Measurements from ENCODE around the gene PTGES2. TPM values are rescaled to one million over a fixed set of nuclear protein-coding genes. Genes with fewer than 3 reads are reported as not detected.

The PTGES2 gene
- total RNA-seq, 1 donor from 2014 or later: 62.5 TPM

DNA sequence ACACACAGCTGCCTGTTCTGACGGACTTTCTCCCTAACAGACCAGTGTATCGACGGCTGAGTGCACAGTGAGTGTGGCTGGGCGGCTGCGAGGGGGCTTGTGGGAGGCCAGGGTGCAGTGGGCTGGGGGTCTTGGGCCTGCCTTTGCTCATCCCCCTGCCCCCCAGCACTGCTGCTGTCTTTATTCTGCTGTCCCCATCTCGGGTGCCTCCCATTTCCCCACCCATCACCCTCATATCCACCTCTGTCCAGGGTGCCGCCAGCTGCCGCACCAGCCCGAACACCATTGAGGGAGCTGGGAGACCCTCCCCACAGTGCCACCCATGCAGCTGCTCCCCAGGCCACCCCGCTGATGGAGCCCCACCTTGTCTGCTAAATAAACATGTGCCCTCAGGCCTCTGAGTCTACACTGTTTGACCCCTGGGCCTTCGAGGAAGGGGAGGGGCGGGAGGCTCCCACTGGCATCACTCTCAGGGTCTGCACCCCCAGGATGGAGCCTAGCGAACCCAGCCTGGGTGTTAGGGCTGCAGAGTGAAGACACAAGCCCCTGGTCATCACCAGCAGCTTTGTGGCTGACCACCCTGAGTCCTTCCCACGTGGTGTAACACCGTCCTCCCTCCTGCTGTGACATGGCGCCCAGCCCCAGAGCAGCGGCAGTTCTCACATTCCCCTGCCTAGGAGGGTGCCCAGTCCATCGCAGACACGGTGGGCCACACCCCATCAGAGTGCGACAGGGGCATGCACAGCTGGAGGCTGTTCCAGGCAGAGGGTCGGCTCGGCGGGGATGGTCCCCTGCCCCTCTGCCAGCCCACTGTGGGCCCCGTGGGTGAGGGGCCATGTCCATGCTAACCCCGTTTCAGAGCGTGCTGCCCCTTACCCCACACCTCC lies 25.8 kb upstream of the PTGES2 start:
- DNase-seq (ENCODE audit: low read depth in 2 of 2): no peak

DNA sequence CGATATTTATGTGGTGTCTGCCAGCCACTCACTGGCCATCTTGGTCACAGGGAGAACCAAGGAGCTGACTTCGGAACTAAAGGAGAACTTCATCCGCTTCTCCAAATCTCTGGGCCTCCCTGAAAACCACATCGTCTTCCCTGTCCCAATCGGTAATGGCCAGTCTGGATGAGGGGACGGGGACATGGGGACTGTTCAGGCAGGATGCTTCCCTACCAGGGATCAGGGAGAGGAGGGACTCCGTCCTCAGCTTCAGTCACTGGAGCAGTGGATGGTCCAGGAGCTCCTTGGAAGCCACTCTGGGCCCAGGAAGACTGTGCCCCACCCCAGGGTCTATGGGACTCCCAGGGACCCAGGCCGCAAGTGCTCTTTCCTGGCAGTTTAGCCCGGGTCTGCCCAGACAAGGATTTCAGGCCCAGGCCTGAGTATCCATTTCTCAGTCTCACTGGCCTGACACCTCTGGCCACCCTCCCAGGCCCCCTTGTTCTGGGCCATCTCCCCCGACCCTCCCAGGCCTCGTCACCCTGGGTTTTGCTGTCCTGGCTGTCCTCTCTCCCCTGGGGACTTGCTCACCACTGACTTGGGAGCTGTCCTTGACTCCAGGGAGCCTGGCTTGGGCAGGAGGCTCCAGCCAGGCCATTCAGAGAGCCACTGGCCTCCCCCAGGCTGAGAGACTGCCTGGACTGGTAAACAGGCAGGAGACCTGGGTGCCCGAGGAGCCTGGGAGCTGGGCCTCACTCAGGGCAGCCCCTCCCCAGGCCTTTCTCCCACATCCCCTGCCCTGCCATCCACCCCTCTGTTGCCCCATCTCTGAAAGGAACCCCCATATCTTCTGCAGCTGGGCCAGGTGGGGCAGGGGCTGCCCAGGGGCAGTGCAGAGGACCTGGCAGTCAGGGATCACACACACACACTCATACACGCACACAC lies 24.9 kb upstream of the PTGES2 start:
- DNase-seq (ENCODE audit: low read depth in 2 of 2): no peak

DNA sequence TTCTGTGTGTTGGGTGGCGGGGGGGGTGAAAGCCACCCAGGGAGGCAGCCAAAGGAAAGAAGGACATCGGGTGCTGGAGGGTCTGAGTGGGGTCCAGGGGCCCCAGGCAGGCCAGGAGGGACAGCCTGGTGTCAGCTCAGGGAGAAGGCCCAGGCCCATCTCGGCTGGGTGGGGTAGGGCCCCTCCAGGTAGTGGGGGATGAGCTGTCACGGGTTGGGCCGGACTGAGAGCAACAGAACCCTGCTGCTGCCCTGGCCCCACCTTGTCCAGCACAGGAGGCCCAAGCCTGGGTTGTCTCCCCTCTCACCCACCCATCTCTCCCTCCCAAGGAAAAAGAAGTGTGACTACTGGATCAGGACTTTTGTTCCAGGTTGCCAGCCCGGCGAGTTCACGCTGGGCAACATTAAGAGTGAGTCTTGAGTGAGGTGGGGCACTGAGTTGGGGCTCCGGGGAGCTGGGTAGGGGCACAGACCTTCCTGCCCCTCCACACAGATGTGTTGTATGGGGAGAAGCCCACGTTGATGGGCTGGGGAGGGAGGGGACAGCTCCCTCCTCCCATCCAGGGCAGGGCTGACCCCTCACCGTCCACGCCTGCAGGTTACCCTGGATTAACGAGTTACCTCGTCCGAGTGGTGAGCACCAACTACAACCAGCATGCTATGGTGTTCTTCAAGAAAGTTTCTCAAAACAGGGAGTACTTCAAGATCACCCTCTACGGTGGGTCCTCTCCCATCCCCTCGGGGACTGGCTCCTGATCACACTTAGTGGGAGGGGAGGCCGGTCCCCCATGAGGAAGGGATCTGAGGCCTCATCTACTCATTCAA lies 24.0 kb upstream of the PTGES2 start:
- no peak for DNase-seq (ENCODE audit: low read depth in 2 of 2)

DNA sequence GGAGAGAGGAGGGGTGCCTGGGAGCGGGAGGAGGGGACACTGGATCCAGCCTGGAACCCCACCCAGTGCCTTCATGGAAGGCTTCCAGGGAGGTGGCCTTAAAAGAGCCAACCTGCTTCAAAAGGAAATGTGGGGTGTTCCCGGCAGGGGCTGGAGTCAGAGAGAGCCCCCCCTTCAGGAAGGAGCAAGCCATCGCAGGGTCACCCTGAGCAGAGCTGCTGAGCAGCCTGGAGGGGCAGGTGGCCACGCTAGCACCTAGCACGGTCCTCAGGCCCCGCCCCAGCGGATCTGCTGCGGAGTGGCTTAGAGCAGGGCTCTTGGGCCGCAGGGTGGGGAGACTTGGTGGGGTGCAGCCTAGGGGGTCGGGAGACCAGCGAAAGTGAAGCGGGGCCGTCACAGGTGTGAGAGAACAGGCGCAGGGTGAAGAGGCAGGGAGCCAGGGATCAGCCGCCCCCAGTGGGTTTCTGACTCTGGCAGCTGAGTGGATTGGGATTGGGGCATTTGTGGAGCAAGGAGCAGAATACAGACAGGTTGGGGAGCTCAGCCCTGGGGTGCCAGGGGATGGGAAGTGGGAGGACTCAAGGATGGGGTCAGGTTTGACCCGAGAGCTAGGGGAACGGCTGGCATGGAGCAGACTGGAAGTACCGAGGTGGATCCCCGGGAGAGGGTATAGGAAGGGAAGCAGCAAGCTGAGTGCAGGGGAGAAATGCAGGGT lies 23.2 kb upstream of the PTGES2 start:
- no peak for DNase-seq (ENCODE audit: low read depth in 2 of 2)

DNA sequence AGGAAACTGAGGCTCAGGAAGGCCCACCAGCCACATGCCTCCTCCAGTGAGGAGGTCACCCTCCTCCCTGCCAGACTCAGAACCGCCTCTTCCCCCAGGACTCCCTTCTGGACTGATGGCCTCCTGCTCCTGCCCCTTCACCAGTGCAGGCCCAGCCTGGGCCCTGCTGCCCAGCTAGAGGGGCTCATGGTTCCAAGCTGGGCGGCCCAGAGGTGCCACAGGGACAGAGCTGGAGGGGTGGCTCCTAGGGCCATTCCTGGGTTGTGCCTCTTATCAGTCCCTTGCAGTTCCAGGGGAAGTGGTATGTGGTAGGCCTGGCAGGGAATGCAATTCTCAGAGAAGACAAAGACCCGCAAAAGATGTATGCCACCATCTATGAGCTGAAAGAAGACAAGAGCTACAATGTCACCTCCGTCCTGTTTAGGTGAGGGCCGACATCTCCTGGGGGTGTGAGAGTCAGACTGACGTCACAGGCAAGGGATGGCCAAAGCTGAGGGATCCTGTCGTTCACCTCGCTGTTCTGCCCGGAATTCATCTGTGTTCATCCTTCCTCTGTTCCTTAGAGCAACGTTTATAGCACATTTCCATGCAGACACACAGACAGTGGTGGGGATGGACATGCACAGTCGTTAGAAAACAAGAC lies 22.5 kb upstream of the PTGES2 start:
- no peak for DNase-seq (ENCODE audit: low read depth in 2 of 2)

DNA sequence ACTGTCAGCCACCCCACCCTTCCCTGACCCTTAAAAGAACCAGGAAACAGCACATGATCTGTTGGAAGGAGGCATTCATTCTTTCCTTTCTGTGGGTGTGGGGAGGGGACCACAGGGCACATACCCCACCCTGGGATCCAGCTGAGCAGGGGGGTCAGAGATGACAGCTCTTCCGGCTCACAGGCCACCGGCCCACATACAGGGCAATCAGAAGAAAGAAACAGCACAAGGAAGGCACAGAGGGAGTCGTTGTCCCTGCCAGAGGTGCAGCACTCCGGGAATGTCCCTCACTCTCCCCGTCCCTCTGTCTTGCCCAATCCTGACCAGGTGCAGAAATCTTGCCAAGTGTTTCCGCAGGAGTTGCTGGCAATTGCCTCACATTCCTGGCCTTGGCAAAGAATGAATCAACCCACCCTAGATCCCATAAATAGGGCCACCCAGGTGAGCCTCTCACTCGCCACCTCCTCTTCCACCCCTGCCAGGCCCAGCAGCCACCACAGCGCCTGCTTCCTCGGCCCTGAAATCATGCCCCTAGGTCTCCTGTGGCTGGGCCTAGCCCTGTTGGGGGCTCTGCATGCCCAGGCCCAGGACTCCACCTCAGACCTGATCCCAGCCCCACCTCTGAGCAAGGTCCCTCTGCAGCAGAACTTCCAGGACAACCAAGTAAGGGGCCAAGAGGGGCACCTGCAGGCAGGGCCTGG lies 21.6 kb upstream of the PTGES2 start, which contains the start of gene LCN2:
TSS of gene LCN2 (plus strand) at position 453 of the 701 bp plus-strand sequence. CDS start at position 526, 73 bp downstream.
- DNase-seq (ENCODE audit: low read depth in 2 of 2): no peak

DNA sequence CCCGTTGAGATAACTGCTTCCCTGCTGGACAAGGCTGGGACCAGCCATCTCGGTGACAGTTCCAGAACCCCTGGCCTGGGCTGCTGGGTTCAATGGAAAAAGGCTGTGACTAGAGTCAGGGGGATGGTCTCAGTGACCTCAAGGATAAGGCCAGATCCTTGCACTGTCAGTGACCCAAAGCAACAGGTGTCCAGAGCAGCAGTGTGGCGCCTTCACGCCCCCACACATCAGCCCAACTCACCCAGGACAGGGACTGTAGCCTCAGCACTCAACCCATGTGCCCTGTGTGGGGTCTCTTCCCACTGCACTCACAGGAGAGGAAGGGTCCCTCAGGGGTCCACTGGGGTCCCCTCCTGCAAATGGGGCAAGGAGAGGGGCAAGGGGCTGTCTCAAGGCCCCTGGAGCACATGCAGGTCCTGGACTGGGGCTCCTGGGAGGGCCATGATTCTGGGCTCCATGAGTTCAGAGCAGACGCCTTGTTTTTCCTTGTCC lies 21.0 kb upstream of the PTGES2 start:
- no peak for DNase-seq (ENCODE audit: low read depth in 2 of 2)

DNA sequence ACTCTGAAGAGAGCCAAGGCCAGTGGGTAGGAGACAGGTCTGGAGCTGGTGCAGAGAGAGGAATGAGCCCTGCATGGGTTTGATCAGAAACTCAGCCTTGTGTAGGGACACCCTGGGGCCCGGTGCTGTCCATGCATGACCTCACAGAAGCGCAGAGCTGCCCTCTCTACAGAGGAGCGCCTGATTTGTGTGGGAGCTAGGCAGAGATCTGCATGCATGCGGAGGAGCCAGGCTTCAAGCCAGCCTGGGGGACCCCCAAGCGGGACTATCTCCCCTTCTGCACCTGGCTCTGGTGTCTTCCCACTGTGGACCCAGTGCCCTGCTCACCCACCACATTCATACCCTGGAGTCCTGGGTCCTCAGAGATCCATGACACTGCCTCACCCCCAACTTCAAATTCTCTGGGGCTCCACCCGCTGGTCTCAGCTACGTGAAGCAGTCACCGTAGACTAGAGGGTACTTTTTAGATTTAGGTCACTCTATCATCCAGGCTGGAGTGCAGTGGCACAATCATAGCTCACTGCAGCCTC lies 19.1 kb upstream of the PTGES2 start:
- no peak for DNase-seq (ENCODE audit: low read depth in 2 of 2)

DNA sequence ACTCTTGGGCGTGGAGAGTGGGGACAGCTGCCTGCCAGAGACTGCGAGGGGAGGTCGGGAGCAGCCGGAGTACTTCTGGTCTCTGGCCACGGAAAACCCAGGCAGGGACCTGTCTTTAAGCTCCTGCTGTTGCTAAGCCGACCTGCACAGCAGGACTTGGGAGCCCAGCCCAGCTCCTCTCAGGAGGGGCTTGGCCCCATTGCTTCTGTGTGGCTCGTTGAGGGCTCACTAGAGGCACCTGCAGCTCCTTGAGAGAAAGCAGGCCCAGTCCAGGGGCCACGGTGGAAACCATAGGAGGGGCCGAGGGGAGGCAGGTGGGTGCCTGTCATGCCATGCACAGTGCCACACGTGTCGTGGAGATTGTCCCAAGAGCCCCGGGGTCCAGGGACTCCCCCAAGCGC lies 18.4 kb upstream of the PTGES2 start:
- no peak for DNase-seq (ENCODE audit: low read depth in 2 of 2)

DNA sequence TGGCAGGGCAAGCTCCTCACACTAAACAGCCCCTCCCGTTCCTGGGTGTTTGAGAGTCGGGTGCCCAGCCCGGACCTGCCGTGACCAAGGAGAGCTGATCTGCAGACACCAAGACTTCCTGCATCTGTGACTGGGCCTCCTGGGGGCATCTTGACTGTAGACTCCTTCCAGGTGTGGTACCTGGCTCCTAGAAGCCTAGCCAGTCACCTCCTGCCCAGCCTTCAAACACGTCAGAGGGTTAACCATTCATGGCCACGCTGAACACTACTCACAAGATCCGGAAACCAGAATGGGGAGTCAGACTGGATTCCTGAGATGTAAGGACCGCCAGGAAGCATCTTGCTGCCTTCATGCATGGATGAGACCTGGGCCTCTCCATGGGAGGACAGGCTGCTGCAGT lies 18.0 kb upstream of the PTGES2 start:
- DNase-seq (ENCODE audit: low read depth in 2 of 2): no peak

DNA sequence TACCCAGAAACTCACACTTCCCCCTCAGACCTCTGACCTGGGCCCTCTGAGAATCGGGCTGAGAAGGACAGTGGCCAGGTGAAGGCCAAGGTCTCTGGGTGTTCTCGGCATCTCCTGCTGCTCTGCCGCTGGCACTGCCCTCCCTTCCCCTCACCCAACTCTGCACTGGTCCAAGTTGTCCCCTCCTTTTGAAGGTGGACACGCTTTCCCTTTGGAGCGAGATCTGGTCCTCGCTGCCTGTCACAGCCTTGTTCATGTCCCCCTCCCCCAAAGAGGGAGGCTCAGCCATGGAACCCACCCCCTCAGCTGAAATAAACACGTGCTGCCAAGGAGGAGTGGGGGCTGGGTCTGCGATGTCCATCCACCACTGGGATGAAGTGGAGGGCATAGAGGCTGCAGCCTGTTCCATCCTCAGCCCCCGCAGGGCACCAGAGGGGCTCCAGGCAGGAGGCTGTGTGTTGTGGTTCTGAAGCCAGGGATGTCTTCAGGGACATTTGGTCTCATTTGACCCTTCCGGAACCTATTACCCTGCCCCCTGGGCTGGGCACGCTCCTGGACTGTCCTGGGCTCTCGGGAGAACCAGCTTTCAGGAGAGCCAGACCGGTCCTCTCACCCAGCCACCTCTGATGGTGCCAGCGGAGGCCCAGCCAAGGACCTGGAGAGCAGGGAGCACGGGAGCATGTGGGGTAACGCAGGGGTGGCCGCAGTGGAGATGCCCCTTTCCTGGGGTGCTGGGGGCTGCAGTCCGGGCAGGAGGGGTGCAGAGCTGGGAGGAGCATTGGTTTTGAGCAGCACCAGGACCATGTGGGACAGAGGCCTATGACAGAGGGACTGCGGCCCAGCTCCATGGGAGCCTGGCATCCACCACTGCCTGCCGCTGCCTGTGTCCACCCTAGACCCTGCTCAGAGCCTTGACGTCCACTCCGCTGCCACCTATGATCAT lies 17.0 kb upstream of the PTGES2 start:
- no peak for DNase-seq (ENCODE audit: low read depth in 2 of 2)

DNA sequence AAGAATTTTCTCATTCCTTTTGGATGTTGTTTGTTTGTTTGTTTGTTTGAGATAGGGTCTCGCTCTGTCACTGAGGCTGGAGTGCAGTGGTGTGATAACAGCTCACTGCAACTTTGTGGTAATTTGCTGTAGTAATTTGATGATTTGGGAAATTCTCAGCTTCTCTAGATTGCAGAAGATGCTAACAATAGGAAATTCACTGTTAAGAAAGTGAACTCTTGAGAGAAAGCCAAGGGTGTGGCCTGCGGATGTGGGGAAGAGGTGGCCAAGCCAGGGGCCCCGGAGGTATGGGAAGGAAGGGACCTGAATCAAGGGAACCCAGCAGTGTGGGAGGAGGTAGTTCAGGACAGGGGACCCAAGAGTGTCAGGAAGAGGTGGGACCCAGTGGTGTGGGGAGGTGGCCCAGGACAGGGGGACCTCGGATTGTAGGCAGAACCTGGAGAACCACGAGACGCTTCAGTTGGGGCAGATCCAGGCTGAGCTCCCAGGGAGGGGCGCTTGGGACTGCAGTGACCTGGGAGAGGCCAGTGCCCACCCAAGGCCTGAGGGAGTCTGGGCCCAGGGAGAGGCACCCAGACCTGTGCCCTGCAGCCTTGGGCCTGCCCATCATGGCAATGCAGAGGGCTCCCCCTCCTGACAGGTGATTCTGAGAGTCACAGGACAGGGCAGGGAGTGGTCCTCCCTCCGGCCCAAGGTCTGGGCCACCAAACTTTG lies 16.2 kb upstream of the PTGES2 start:
- no peak for DNase-seq (ENCODE audit: low read depth in 2 of 2)

DNA sequence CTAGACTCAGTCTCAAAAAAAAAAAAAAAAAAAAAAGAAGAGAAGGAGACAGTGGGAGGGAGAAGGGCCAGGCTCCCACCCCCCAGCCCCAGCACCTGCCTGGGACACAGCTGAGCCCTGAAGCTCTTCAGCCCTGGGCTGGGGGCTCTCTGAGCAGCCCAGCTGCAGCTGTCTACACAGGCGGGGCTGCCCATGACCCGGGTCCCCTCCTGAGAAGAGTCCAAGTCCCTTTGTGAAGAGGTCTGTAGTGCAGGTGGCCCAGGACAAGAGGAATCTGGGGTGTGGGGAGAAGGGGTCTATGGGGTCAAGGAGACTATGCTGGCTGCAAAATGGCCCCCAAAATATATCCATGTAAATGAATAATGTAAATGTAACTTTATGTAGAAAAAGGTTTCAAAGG lies 15.1 kb upstream of the PTGES2 start:
- DNase-seq (ENCODE audit: low read depth in 2 of 2): no peak

DNA sequence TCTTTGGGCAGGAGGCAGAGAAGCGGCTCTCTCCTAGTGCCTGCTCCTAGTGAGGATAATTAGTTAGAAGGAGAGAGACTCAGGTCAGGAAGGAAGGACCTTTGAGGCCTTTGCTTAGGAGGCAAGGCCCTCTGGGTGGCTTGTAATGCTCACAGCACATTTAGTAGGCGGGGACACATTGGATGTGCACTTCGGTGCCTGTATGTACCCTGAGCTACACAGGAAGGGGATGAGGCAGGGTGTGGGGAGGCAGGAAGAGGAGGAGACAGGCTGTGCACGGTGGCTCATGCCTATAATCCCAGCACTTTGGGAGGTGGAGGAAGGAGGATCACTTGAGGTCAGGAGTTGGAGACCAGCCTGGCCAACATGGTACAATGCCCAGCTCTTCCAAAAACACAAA lies 14.5 kb upstream of the PTGES2 start:
- DNase-seq (ENCODE audit: low read depth in 2 of 2): no peak

DNA sequence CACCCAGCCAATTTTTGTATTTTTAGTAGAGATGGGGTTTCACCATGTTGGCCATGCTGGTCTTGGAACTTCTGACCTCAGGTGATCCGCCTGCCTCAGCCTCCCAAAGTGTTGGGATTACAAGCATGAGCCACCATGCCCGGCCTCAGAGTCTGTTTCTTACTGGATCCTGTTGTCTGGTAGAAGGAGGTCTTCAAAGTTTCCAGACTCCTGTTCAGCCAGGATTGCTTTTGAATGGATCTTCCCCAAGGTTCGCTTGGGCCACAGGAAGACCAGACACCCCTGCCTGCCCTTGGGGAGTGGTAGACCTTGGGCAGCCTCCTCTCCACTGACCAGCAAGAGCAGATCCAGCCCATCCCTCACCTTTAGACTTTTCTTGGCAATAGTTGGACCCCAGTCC lies 14.1 kb upstream of the PTGES2 start:
- no peak for DNase-seq (ENCODE audit: low read depth in 2 of 2)

DNA sequence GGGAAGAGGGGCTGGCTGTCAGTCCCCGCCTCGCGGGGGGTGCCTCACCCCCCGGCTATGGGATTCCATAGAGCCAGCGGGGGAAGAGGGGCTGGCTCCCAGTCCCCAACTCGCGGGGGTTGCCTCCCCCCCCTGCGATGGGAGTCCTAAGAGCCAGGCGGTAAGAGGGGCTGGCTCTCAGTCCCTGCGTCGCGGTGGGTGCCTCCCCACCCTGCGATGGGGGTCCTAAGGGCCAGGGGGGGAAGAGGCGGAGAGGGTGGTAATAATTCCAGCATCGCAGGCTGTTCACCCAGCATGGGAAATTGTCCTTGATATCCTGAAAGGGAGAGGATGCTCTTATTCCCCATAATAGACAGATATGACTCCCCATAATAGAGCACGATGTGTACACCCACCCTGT lies 12.1 kb upstream of the PTGES2 start:
- DNase-seq (ENCODE audit: low read depth in 2 of 2): no peak

DNA sequence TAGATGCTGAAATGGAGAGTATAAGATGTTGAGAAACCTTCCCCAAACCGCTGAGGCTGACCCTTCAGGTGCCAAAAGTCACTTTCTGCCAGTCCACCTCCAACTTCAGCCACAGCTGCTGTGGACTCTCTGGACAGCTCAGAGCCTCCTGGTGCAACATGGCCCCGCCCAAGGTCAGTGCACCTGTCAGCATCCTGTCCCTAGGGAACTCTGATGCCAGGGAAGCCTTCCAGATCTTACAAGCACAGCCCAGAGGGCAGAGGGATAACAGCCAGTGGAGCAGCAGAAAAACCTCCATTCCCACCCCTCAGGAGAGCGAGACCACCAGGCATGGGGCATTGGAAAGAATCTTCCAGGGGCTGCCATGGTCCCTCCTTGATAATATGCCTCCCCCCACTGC lies 10.5 kb upstream of the PTGES2 start:
- no peak for DNase-seq (ENCODE audit: low read depth in 2 of 2)

All from lung microvascular endothelial cell (primary cell).